Stimulated activated CD8-positive, alpha-beta memory T cell treated with anti-CD3 and anti-CD28 coated beads, Interleukin-15, amount 100 ng/mL, for 4 hours (primary cell): Measurements from ENCODE around the gene AP1S1.
"Not testable (repeated sequence)": the region's sequence is repeated elsewhere in the genome, so short reads cannot be mapped to it uniquely, and the experiment has no call there.

Source experiments
- DNase-seq, 2 donors: peaks; one replicate each; pipeline ENCODE4 v3.0.0-alpha.2; 2020; ENCODE audit warnings: low read depth in 2 of 2

Gene AP1S1

DNA sequence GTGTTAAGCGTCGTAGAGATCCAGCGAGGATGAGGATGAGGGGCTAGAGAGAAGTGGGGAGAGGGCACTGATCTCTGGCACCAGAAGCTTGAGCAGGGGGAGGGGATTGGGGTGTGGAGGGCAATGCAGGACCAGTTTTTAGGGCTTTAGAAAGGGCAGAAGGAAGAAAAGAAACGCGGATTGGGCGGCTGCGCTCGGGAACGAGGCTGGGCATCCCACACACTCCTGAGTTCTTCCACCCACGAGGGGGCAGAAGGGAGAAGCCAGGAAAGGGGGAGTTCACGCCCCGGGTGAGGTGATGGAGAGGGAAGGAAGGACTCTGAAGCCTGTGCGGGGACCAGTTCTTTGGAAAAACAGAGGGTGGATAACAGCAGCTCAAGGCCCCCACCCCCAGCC, 17.2 kb downstream of the AP1S1 start:
- DNase-seq: no peak

DNA sequence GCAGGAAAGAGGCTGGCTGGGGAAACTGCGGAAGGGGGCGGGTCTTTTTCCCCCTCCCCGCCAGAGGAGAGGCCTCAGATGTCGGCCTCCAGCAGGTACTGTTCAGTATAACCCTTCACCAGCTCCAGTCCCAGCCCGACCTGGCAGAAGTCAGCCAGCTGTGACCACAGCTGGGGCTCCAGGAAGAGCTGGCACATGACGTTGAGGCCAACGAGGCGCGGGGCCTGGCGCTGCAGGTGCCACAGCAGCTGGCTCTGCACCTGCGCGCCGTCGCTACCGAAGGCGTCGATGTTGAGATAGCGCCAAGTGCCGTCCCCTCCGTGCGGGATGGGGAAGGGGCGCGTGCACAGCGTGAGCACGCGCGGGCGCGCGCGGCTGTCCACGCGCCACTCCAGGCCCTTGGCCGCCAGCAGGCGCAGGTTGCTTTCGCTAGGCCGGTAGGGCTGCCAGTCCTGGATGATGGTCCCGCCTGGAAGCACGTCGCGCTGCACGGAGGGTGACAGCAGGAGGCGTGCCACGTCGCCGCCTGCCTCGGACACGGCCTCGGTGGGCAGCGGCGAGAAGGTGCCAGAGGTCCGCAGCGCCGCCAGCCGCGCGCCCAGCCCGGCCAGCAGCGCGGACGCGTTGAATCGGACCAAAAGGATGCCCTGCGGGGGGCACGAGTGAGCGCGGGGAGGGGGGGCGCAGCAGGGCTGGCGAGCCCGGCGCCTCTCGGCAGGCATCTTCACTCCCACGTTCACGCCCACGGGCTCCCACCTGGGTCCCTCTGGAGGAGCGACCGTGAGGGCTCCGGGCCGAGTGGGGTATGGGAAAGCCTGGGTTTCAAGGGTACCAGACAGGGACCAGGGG, 18.0 kb downstream of the AP1S1 start:
- no peak for DNase-seq

DNA sequence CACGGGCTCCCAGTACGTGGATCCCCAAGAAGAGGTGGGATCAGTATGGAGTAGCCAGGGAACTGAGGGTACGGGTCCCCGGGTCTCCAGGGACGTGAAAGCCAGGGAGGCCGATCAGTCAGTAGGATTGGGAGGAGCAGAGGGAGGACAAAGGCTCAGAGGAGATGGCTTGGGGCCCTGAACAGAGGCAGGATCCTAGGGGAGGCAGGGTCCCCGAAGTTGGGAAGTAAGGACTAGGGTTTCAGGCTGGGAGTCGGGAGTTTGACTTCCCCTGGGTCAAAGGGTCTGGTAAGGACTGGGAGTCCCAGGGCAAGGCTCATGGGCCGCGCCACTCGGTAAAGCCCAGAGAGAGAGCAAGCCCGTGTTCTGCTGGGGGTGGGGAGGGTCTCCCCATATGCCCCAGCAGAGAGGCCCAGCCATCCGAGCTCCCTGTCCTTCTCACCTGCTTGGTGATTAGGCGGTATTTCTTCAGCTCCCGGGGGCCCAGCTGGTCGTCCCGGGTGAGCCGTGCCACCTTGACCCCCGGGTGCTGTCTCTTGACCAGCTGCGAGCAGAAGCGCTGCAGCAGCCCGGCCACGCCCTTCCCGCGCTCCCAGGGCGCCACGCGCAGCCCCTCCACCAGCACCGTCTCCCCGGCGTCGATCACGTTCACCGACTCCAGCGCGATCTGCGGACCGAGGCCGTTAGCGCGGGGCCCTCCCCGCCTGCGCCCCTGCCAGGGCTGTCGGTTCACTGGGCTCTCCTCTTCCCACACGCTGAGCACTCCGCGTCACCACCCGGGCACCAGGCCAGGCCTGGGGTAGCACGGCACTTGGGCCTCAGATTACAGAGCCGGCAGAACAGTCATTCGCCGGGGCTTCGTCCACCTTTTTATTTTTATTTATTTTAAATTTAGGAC, 18.8 kb downstream of the AP1S1 start:
- no peak for DNase-seq

DNA sequence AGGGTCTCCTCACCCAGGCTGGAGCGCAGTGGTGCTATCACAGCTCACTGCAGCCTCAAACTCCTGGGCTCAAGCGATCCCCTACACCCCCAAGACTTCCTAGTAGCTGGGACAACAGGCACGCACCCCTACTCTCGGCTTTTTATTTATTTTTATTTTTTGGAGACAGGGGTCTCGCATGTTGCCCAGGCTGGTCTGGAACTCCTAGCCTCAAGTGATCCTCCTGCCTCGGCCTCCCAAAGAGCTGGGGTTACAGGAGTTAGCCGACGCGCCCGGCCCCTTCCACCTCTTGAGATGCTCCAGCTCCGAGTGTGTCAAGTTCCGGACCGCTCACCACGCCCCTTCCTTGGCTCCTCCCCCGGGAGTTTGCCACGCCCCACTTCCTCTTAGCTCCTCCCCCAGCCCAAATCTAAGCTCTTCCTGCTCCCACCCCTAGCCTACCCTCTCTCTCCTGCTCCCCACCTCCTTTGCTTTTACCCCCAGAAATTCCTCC, 19.5 kb downstream of the AP1S1 start:
- no peak for DNase-seq

DNA sequence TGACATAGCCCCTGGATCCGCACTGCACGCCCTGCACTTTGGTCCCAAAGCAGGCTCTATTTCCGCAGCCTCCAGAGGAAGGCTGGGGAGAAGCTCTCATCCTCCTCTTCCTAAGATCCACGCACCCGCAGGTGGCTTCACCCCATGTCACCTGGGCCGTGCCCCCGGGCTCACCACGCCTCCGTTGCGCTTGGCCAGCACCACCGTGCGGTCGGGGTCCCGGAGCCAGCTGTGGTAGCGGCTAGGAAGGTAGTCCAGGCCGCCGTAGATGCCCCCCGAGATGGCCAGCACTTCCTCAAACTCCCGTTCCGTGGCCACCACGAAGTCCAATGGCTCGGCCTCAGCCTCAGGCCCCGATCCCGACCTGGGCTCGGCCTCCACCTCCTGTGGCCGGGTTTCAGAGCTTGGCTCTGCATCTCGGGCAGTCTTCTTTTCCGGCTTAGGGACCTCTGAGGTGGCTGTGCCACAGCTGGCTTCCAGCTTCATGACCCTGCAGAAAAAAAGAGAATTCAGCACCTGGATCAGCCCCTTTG, 20.1 kb downstream of the AP1S1 start:
- DNase-seq: no peak

DNA sequence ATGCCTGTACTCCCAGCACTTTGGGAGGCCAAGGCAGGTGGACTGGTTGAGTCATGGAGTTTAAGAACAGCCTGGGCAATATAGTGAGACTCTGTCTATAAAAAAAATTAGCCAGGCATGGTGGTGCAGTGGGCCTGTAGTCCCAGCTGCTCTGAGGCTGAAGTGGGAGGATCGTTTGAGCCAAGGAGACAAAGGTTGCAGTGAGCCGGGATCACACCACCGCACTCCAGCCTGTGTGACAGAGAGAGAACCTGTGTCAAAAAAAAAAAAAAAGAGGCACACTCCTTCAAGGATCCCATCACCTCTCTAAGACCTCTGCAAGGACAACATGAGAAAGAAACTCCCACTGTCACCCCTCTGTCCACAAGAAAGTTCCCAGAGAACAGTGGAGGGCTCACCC, 21.4 kb downstream of the AP1S1 start:
- DNase-seq: no peak

DNA sequence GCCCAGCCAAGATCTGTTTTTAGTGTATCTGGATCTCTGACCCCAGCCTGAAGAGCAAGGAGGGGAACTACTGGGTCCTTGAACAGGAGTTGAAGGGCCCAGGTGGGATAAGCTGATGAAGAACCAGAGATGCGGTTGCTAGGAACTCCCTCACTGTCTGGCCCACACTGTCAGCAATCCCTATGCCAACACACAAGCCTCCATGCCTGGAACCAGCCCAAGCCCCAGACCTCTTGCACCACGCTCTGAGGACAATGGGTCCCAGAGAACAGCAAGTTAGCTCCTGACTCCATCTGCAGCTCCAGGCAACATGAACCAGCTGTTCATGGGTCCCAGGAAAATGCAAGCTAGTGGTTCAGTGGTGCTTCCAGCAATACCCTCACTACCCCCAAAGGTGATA, 23.4 kb downstream of the AP1S1 start:
- DNase-seq: no peak

DNA sequence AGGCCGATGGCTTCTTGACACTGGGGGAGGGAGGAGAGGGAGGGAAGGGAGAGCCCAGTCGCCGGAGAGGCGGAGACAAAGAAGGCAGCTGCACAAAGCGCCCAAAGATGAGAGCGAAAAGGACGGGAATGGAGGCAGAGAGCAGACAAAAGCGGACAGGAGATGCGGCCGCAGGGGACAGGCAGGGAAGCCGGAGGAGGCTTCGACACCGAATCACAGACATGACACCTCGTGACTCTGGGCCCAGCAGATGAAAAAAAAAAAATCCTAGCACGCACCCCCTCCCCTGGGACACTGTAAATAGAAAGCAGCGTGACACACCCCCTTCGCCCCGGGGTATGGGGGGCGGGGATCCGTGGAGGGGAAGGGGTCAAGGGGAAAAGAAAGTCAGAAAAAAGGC, 24.8 kb downstream of the AP1S1 start:
- DNase-seq: no peak

DNA sequence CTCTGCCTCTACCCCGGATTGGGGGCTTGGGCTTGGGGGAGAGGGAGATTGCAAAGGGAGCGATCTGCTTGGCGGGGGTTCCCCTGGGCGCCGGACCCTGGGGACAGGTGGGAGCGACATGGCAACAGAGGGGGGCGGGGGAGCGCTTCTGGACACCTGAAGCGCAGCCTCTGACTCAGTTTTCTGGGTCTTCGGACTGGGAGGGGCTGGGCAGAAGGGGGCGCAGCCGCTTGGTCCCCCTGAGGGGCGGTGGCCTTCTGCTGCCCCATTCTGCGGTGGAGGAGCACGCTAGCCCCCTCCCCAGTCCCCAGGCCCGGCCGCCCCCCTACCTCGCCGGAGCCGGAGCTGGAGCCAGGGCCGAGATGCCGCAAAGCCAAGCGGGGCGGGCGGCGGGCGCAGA, 25.4 kb downstream of the AP1S1 start:
- DNase-seq: no peak

DNA sequence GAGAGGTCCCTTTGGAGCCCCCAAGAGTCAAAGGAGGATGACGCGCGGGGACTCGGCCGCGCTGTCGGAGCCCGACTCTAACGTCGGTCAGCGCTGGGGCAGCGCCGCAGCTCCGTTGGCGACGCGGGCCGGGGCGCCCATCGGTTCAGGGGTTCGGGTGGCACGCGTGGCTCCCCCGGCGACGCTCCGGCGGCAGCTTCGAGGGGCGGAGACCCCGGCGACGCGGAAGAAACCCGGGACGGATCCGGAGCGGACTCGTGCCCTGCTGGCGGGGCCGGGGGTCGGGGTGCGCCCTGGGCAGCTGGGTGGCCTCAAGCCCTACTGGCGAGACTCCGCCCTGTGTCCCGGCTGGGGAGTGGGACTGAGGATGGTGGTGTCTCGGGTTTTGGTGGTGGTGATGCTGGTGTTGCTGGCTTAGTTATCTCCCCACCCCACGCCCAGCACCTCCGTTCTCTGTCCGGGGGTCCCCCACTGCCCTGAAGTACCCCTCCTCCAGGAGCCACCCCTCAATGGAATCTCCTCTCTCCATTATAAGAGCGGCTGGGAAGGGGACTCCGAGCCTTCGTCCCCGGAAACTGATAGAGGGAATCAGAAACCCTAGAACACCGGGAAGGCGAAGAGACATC, 26.0 kb downstream of the AP1S1 start, which contains the start of gene NAT16:
Gene NAT16, minus strand, starts transcription at position 164 of the 626 bp plus-strand sequence. CDS start 5,486 bp downstream, outside the sequence.
- DNase-seq: no peak

DNA sequence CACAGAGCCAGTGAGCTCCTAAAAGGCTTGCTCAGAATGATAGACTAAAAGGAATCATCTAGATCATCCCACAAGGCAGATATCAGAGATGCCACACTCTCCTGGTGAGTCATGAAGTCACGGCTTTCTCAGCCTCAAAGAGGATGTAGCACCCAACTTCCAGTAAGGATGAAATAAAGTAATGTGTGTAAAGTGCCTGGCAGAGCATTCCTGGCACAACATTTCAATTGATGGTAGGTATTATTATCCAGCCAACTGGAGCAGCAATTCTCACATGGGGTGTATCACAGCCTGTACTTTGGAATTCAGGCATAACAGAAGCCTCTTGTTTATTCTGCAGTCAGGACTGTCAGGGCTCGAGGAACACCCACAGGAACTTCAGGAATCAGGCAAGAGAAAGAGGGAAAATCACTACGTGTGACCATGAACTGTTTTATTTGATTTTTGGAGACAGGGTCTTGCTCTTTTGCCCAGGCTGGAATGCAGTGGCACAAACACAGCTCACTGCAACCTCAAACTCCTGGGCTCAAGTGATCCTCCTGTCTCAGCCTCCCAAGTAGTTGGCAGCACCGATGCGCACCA, 31.1 kb downstream of the AP1S1 start:
- no peak for DNase-seq

DNA sequence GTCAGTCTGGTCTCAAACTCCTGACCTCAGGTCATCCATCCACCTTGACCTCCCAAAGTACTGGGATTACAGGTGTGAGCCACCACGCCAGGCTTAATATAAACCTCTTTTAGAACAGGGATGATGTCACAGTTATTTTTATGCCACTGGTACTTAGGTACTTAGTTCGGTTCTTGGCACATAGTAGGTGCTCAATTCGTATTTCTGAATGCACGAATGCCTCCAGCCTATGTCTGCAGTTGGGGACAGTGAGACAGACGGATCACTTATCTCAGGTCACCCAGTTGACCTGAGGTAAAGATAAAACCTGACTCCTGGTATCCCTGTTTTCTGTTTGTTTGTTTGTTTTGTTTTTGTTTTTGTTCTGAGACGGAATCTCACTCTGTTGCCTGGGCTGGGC, 31.9 kb downstream of the AP1S1 start:
- DNase-seq: no peak

DNA sequence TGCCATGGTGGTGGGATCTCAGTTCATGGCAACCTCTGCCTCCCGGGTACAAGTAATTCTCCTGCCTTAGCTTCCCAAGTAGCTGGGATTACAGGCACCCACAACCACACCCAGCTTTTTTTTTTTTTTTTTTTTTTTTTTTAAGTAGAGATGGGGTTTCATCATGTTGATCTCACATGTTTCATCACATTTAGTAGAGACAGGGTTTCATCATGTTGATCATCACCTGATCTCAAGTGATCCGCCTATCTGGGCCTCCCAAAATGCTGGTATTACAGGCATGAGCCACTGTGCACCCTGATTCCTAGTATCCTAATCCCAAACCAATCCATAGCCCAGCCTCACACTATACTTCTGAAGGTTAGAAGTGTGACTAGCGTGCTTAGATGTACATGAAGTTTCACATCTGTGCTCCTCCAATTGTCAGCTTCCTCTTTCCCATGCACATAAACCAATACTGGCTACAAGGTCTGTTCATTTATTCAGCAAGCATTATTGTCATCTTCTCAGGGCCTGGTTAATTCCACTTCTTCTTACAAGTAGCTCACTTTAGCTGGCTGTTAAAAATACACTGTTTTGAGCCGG, 32.7 kb downstream of the AP1S1 start:
- no peak for DNase-seq

DNA sequence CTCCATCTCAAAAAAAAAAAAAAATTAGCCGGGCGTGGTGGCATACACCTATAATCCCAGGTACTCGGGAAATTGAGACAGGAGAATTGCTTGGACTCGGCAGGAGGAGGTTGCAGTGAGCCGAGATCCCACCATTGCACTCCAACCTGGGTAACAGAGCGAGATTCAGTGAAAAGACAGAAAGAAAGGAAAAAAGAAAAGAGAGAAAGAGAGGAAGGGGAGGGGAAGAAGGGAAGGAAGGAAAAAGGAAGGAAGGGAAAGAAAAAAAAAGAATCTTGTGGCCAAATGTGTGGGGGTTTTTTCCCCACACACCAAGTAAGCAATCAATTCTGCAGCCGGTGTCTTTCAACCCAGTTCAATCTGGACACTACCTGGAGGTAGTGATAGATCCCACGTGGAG, 34.8 kb downstream of the AP1S1 start:
- no peak for DNase-seq

DNA sequence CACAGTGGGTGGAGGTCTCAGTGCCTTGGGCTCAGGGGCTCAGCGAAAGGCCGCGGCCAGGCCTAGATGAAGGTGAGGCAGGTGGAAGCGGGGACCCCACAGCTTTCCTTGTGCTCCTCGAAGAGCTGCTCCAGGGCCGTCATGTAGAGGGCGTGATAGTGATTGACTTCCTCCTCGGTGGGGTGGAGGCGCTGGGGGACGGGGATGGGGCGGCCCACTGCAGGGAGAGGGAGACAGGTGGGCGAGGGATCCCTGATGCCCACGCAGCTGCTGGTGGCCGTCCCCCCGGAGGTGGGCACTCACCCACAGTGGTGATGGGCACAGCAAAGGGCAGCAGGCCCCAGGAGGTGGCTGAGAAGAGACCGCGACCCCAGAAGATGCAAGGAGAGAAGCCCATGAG, 41.6 kb downstream of the AP1S1 start:
- no peak for DNase-seq

DNA sequence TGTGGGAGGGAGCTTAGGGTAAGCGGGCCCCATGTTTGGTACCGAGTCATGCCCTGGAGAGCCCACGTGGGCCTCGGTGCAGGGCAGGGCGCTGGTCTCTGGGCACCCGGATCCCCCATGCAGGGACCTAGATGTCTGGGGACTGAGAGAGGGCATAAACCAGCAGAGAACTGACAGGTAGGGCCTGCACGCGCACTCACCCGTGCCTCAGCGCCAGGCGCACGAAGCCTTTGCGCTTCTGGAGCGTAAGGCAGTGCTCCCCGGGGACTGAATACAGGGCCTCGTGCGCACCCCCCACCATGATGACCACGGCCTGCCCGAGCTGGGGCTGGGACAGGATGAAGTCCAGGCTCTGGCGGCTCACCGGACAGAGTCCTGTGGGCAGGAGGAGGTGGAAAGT, 43.7 kb downstream of the AP1S1 start:
- DNase-seq: no peak

DNA sequence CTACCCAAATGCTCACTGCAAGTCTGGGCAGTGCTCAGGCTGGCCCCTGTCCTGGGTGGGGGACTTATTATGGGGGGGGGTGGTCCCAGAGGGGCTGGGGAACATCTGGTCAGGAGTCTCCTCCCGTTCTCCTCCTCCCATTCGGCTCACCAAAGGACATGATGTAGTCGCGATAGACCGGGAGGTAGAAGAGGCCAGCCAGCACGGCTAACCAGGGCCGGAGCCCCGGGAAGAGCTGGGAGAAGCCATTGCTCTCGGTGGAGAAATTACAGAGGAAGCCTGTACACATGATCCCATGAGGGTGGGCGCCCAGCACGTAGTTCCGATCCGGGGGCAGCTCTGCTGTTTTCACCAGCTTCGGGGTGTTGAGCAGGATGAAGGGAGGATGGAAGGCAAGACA, 44.2 kb downstream of the AP1S1 start:
- DNase-seq: no peak

DNA sequence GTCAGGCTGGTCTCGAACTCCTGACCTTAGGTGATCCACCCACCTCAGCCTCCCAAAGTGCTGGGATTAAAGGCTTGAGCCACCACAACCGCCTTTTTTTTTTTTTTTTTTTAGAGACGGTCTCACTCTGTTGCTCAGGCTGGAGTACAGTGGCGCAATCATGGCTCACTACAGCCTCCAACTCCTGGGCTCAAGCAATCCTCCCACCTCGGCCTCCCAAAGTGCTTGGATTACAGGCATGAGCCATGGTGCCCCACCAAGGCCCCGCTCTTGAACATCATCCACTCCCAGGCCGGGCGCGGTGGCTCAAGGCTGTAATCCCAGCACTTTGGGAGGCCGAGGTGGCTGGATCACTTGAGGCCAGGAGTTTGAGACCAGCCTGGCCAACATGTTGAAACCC, 45.2 kb downstream of the AP1S1 start:
- not testable (repeated sequence) for DNase-seq

DNA sequence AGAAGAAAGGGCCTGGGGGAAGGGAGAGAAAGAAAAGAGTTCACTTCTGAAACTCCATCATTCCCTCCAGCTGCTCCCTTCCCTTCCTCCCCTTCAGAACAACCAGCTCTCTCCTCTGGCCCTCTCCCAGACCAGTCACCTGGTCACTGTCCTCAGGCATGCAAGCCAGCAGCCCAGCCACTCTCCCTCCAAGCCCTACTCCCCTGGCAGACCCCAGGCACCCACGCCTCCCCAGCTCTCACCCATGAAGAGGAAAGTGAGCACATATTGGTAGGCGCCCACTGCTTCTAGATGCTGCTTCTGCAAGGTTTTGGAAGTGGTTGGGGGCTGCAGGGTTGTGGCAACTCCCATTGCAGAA, 46.2 kb downstream of the AP1S1 start:
- DNase-seq: no peak

DNA sequence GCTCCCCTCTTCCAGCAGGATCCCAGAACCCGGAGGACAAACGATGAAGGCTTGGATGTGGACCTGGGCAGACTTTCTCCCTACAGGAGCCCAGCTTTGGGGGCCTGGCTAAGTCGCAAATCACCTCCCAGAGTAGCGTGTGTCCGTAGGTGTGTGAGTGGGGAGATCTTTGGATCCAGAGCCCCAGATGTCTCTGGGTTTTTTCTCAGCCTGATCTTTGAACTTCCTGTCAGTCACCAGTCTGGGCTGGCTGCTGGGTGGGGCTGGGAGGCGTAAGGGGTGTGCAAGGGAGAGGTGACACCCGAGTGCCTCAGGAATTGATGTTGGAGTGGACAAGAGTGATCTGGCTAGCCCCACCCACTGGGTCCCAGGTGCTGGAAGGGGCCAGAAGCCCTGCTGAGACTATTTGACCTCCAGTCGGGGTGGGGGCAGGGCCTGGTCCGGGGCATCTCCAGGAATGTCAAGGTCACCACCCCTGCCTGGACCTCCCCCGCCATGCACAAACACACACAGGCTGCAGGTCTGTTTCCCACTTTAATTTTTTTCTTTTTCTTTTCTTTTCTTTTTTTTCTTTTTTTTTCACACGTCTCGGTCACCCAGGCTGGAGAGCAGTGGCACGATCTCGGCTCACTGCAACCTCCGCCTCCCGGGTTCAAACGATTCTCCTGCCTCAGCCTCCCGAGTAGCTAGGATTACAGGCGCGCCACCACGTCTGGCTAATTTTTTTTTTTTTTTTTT, 46.8 kb downstream of the AP1S1 start, which contains the start of gene MOGAT3:
Gene MOGAT3, minus strand, starts transcription at position 175 of the 738 bp plus-strand sequence. CDS start 182 bp downstream, outside the sequence.
- DNase-seq: no peak
